Inferior parietal cortex (tissue), 1 donor: ENCODE data around the gene MINAR2.

Experiments
- DNase-seq: peaks from one replicate; pipeline ENCODE4 v3.0.0-alpha.2; 2016; ENCODE audit errors: extremely low spot score

The MINAR2 gene

DNA sequence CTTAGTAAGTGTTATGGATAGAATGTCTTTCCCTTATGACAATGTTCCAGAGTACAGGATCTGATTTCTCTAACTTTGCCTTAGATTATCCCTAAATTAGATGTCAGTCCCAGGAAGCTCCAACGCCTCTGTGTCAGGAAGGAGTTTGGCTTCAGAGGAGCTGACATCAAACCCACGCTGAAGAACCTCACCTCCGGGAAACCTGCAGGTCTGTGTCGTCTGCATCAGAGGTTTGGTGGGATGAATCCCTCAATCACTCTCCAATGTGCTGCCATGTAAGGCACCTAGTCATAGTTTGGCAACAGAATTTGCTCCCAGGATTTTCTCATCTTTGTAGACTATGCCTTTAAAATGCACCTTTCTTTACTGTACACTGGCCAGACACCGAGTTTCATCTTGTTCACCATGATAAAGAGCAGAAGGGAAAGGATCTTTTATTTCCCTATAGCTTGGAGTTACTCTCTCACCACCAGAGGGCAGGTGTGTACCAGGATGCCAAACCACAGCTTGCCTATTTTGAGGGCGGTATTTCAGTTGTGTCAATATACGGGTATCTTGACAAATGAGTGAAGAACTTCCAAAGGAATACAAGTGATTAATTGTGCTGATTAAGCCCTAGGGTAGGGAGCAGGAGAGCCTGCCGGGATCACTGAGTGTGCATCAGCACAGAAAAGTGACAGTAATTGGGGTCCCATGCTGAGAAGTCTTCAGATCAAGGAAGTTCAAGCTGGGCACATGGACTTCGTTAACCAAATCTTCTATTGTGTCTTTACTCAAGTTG is 23.4 kb downstream of the MINAR2 start:
- peak; percentile 91 for DNase-seq

- DNase-seq = no peak
Measured at GRCh38 chr5:129773376-129773775, 25.5 kb downstream of the MINAR2 start.

DNA sequence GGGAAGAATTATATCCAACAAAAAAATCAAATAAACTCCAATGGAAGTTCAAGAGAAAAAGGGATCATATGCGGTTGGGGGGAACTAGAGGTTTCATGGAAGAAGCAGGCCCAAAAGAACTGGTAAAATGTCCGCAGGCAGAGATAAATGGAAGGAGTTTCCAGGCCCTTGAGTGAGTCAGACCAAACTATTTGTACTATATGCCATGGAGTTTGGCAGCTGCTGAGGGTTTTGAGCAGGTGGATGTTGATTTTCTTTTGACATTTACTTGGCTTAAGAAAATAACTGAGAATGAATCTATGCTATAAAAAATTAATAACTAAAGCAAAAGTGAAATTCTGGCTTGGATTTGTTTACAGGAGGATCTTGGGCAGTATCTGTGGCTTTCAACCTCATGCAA is 33.7 kb downstream of the MINAR2 start:
- DNase-seq = no peak

DNA sequence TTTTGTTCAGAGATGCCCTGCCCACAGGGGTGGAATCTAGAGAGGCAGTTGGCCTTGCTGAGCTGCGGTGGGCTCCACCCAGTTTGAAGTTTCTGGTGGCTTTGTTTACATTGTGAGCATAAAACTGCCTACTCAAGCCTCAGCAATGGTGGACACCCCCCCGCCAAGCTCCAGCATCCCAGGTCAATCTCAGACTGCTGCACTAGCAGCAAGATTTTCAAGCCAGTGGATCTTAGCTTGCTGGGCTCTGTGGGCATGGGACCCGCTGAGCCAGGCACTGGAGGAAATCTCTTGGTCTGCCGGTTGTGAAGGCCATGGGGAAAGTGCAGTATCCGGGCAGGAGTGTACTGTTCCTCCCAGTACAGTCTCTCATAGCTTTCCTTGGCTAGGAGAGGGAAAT is 55.5 kb downstream of the MINAR2 start:
- no peak for DNase-seq

DNA sequence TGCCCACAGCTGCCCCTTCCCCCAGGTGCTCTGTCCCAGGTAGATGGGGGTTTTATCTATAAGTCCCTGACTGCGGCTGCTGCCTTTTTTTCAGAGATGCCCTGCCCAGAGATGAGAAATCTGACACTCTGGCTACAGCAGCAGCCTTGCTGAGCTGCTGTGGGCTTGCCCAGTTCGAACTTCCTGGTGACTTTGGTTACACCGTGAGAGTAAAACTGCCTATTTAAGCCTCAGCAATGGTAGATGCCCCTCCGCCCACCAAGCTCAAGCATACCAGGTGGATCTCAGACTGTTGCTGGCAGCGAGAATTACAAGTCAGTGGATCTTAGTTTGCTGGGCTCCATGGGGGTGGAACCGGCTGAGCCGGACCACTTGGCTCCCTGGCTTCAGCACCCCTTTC is 56.8 kb downstream of the MINAR2 start:
- no peak for DNase-seq

- DNase-seq = no peak
Measured at GRCh38 chr5:129807162-129807814, 59.4 kb downstream of the MINAR2 start.
